Type B pancreatic cell (in vitro differentiated cells): ENCODE results near the gene TGFBI. TPM values are rescaled to one million over a fixed set of nuclear protein-coding genes. Genes with fewer than 3 reads are reported as not detected.

ENCODE experiments used
- DNase-seq: peaks from one replicate; pipeline ENCODE4 v3.0.0; 2021; ENCODE audit warnings: mixed read lengths; ENCODE audit not compliant: unreplicated experiment; ENCODE audit errors: extremely low spot score
- H3K27ac Mint-ChIP-seq: 2 replicates; pipeline ENCODE4 v1.8.0; 2021; ENCODE audit warnings: mild to moderate bottlenecking, mixed read lengths
- H3K27me3 Mint-ChIP-seq: 2 replicates; pipeline ENCODE4 v1.8.0; 2021; ENCODE audit warnings: mixed read lengths
- H3K36me3 Mint-ChIP-seq: 2 replicates; pipeline ENCODE4 v1.8.0; 2021; ENCODE audit warnings: mixed read lengths
- H3K4me1 Mint-ChIP-seq: one replicate; pipeline ENCODE4 v1.8.0; 2021; ENCODE audit warnings: mixed read lengths; ENCODE audit not compliant: unreplicated experiment
- H3K4me3 Mint-ChIP-seq: 2 replicates; pipeline ENCODE4 v1.8.0; 2021; ENCODE audit warnings: mild to moderate bottlenecking, mixed read lengths
- H3K9me3 Mint-ChIP-seq: 2 replicates; pipeline ENCODE4 v1.8.0; 2021; ENCODE audit warnings: mixed read lengths
- total RNA-seq: library from RNA; stranded (reverse); gene quantifications from 2 replicates; pipeline ENCODE4 v1.2.1, GENCODE V29; 2021; ENCODE audit warnings: low replicate concordance
- TF ChIP-seq, protein P1 (sequence below): fragments of 200-600 bp; sonication (generic); conservative IDR thresholded peaks from 2 replicates; pipeline ENCODE4 v1.5.0; 2021; ENCODE audit warnings: antibody characterized with exemption, mild to moderate bottlenecking

The TGFBI gene
- total RNA-seq, 1 donor from 2014 or later: 302 TPM

DNA sequence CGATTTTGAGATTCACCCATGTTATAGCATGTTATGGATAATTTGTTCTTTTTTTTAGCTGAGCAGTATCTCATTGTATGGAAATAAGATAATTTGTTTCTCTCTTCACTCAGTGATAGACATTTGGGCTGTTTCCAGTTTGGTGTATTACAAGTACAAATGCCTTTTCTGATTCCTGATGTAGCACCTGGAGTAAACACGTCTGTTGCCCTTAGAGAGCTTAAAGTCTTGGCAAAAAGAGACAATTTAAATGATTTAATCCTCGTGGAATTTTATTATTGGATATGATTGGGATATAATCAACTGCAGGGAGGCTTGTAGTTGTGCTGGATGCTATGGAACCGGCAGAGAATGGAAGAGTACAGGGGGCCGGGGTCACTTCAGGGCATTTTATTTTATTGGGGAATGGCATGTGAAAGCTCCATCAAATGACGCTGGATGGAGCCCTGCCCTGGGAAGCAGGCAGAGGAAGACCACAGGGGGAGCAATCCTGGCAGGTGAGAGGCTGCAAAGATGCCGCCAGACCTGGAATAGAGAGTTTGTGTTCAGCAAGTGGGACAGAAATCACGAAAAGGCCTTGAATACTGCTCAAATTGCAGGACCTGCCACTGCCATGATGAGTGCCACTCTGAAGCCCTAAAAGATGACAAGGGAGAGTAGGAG is 31.0 kb upstream of the TGFBI start:
- no peaks in the 10 kb centered on the region for H3K9me3 Mint-ChIP-seq
- TF ChIP-seq, protein P1, sequence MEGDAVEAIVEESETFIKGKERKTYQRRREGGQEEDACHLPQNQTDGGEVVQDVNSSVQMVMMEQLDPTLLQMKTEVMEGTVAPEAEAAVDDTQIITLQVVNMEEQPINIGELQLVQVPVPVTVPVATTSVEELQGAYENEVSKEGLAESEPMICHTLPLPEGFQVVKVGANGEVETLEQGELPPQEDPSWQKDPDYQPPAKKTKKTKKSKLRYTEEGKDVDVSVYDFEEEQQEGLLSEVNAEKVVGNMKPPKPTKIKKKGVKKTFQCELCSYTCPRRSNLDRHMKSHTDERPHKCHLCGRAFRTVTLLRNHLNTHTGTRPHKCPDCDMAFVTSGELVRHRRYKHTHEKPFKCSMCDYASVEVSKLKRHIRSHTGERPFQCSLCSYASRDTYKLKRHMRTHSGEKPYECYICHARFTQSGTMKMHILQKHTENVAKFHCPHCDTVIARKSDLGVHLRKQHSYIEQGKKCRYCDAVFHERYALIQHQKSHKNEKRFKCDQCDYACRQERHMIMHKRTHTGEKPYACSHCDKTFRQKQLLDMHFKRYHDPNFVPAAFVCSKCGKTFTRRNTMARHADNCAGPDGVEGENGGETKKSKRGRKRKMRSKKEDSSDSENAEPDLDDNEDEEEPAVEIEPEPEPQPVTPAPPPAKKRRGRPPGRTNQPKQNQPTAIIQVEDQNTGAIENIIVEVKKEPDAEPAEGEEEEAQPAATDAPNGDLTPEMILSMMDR: no peak
- no peak overlapping the region for H3K27ac Mint-ChIP-seq
- H3K36me3 Mint-ChIP-seq: no peaks in the 10 kb centered on the region
- DNase-seq: no peak
- H3K4me3 Mint-ChIP-seq: no peak overlapping the region
- H3K4me1 Mint-ChIP-seq: peaks cover 59% of the 10 kb centered on the region
- H3K27me3 Mint-ChIP-seq: peaks cover 49% of the 10 kb centered on the region

DNA sequence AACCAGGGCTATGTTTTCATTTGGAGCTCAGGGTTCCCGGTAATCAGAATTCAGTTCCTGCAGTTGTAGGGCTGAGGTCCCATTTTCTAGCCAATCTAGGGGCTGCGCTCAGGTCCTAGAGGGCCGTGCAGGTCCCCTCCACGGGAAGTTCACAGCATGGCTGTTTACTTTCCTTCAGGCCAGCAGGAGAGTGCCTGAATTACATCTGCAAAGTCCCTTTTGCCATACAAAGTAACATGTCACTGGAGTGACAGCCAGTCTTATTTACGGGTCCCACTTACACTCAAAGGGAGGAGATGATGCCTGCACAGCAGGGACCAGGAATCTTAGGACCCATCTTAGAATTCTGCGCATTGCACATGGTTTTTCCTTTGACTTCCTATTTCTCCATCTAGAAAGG is 29.9 kb upstream of the TGFBI start:
- Mint-ChIP-seq H3K4me1 (peaks cover 48% of the 10 kb centered on the region), H3K27me3 (peaks cover 46% of the 10 kb centered on the region), H3K36me3 (no peaks in the 10 kb centered on the region), H3K27ac (no peak overlapping the region), H3K4me3 (no peak overlapping the region), H3K9me3 (no peaks in the 10 kb centered on the region)
- no peak for DNase-seq
- TF ChIP-seq, protein P1: no peak

DNA sequence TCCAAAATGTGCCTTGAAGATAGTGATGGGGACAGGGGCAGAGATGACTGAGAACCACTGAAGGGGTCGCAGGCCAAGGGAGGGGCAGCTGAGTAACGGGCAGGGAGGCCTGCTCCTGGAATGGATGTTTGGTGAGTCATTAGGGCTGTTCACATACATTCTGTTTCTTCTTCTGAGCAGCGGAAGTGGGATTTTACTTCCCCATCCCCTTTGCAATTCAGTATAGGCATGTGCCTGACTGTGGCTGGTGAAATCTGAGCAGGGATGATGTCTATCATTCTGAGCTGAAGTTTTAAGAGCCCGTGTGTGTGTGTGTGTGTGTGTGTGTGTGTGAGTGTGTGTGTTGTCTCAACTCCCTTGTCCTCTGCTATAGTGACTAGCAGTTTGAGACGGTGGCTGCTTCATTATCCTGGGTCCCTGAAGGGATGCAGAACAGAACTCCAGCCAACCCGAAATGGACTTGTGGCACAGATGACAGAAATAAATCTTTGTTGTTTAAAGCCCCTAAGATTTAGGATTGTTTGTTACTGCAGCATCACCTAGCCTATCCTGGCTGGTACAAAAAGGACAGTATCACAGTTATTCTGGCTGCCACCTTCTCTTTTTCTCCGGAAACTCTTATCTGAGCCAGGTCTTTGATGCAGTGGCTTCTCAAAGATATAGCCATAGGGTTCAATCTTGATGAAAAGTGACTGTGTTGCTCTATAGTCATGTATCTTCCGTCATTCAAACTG is 29.2 kb upstream of the TGFBI start:
- H3K4me3 Mint-ChIP-seq: no peak overlapping the region
- no peaks in the 10 kb centered on the region for H3K9me3 Mint-ChIP-seq
- H3K27ac Mint-ChIP-seq: no peak overlapping the region
- peaks cover 47% of the 10 kb centered on the region for H3K4me1 Mint-ChIP-seq
- H3K27me3 Mint-ChIP-seq: peaks cover 42% of the 10 kb centered on the region
- no peaks in the 10 kb centered on the region for H3K36me3 Mint-ChIP-seq
- TF ChIP-seq, protein P1: no peak
- DNase-seq: no peak

DNA sequence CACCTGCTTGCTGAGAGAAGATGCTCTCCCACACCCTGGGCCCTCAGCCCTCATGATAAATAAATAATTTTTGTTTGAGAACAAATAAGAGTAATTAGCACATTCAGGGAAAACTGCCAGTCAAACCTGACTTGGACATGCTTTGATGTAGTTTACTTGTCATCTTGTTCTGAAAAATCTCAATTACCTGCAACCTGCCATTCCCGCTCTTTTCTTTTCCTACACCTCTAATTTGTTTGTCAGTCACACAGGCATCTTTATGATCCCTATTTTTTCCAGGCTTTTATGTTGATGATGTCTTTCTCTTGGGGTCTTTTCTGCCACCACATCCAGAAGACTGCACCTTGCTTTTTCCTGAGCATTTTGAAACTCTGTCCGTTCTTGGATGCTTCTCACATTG is 28.6 kb upstream of the TGFBI start:
- no peak overlapping the region for H3K4me3 Mint-ChIP-seq
- no peaks in the 10 kb centered on the region for H3K9me3 Mint-ChIP-seq
- H3K27ac Mint-ChIP-seq: no peak overlapping the region
- TF ChIP-seq, protein P1: no peak
- peaks cover 44% of the 10 kb centered on the region for H3K4me1 Mint-ChIP-seq
- no peaks in the 10 kb centered on the region for H3K36me3 Mint-ChIP-seq
- no peak for DNase-seq
- H3K27me3 Mint-ChIP-seq: peaks cover 37% of the 10 kb centered on the region

DNA sequence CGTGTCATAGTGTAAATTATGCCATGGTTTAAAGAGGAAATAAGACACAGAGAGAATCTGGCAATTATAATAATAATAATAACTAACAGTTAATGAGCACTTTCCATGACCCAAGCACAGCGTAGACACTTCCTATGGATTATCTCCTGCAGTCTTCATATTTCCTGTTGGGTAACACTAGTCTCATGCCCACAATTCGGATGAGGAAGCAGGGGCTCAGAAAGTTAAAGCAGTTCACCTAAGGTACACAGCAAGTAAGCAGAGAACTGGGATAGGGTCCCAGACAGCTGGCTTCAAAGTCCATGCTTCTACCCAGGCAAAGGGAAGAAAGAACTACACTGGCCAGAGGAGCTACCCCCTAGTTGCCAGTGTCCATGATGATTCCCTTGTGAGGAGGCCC is 27.9 kb upstream of the TGFBI start:
- TF ChIP-seq, protein P1: no peak
- peaks cover 48% of the 10 kb centered on the region for H3K4me1 Mint-ChIP-seq
- no peak overlapping the region for H3K27ac Mint-ChIP-seq
- no peaks in the 10 kb centered on the region for H3K36me3 Mint-ChIP-seq
- H3K27me3 Mint-ChIP-seq: peaks cover 38% of the 10 kb centered on the region
- H3K4me3 Mint-ChIP-seq: no peak overlapping the region
- H3K9me3 Mint-ChIP-seq: no peaks in the 10 kb centered on the region
- DNase-seq: no peak
